Kidney (tissue), 22 donors: Measurements from ENCODE around the gene GAA. TPM values are rescaled to one million over a fixed set of nuclear protein-coding genes. Genes with fewer than 3 reads are reported as not detected.

ENCODE experiments used
- DNase-seq, 5 donors: peaks; one replicate each; pipeline ENCODE4 v3.0.0-alpha.2; 2013 to 2020
- FAIRE-seq: peaks from 2 replicates; lab custom pipeline; 2012; peaks lifted over from hg19 to GRCh38; lab: Jason Lieb, UNC
- H3K27ac ChIP-seq, 2 donors: one replicate each; pipeline ENCODE4 v1.7.0; 2013; ENCODE audit warnings: low read depth in 2 of 2, low read length in 2 of 2, inconsistent platforms in 1 of 2
- H3K27me3 ChIP-seq: one replicate; pipeline ENCODE4 v1.7.1; 2013; ENCODE audit warnings: low read length, inconsistent platforms; ENCODE audit not compliant: control insufficient read depth, insufficient read depth
- H3K36me3 ChIP-seq, 3 donors: one replicate each; pipeline versions ENCODE4 v1.7.0 to v1.7.1; 2013; ENCODE audit warnings: low read length in 3 of 3, control low read depth in 1 of 3, inconsistent platforms in 1 of 3; ENCODE audit not compliant: insufficient read depth in 3 of 3, control insufficient read depth in 2 of 3
- H3K4me1 ChIP-seq, 3 donors: one replicate each; pipeline versions ENCODE4 v1.7.0 to v1.7.1; 2013; ENCODE audit warnings: low read length in 3 of 3, inconsistent platforms in 1 of 3, low read depth in 1 of 3; ENCODE audit not compliant: control insufficient read depth in 2 of 3, insufficient read depth in 2 of 3
- H3K4me3 ChIP-seq, 3 donors: one replicate each; pipeline versions ENCODE4 v1.7.0 to v1.8.1; 2013; ENCODE audit warnings: low read length in 3 of 3, control low read depth in 1 of 3, inconsistent platforms in 1 of 3
- H3K9ac ChIP-seq, 3 donors: one replicate each; pipeline versions ENCODE4 v1.7.0 to v1.7.1; 2013; ENCODE audit warnings: low read length in 3 of 3, control low read depth in 1 of 3, inconsistent platforms in 1 of 3
- H3K9me3 ChIP-seq, 3 donors: one replicate each; pipeline versions ENCODE4 v1.7.0 to v1.7.1; 2013; ENCODE audit warnings: low read length in 3 of 3, control low read depth in 1 of 3, inconsistent platforms in 1 of 3; ENCODE audit not compliant: control insufficient read depth in 2 of 3, insufficient read depth in 1 of 3
- CTCF ChIP-seq: IDR thresholded peaks from 3 replicates; pipeline ENCODE4 v1.5.1; 2012; ENCODE audit warnings: mild to moderate bottlenecking, moderate library complexity, borderline replicate concordance; ENCODE audit not compliant: insufficient read depth; ENCODE audit errors: extremely low read depth
- intact Hi-C: fragments of 100-400 bp; cut with DNase I; formaldehyde crosslinking; loops from one replicate; pipeline ENCODE4 v1.11.1; 2022
- long read RNA-seq, 10 donors: library from polyadenylated mRNA in 1 of 10; unstranded in 1 of 10; transcript quantifications; one replicate each; pipeline ENCODE4 v2.0.0 and lab custom pipeline, GENCODE V29; 2021 to 2026
- polyA plus RNA-seq: library from polyadenylated mRNA; stranded (reverse); fragments of 350-450 nt; fragmentation: Illumina TruSeq; extraction: RNeasy Lipid Tissue Mini Kit (QIAGEN cat#74804); gene quantifications from one replicate; pipeline ENCODE4 v1.2.3, GENCODE V29; 2014; ENCODE audit warnings: low read depth, low replicate concordance; ENCODE audit not compliant: insufficient read depth
- total RNA-seq: library from RNA; stranded (reverse); fragmentation: NEBNext Ultra II Directional; extraction: Animal tissue kit (Norgen Biotek cat#: 25700); gene quantifications from one replicate; pipeline ENCODE4 v1.2.1, GENCODE V29; 2021
- donor health status: control.
- donor health status: control.
- donor health status: control.
- donor health status: control.
- donor health status: control.
- donor health status: DM: yes; HTN: yes; CAD: no.
- donor health status: Normal renal cell carcinoma (clear cell type).

Gene GAA
- total RNA-seq, result 62.3 TPM
- 78.7 TPM for polyA plus RNA-seq
- long read RNA-seq, donor 1, transcript GAA-202 (21 exons, 3,549 nt), result major isoform, 6 of 20 reads
- long read RNA-seq, donor 1, partial matches to known transcripts, result 7 of 20 reads
- long read RNA-seq, donor 1, other reads (novel, unspliced or antisense), result 0 of 20 reads
- long read RNA-seq, donor 2, transcript GAA-202 (21 exons, 3,549 nt), result major isoform, 5 of 20 reads
- long read RNA-seq, donor 2, partial matches to known transcripts, result 10 of 20 reads
- long read RNA-seq, donor 2, other reads (novel, unspliced or antisense), result 0 of 20 reads
- long read RNA-seq, donor 3, partial matches to known transcripts, result 16 of 20 reads
- long read RNA-seq, donor 3, other reads (novel, unspliced or antisense), result 0 of 20 reads
- long read RNA-seq, donor 4, partial matches to known transcripts, result 0 of 6 reads
- long read RNA-seq, donor 4, other reads (novel, unspliced or antisense), result 0 of 6 reads
- long read RNA-seq, donor 5, partial matches to known transcripts, result 0 of 1 reads
- long read RNA-seq, donor 5, other reads (novel, unspliced or antisense), result 0 of 1 reads
- long read RNA-seq, donor 6, partial matches to known transcripts, result 0 of 3 reads
- long read RNA-seq, donor 6, other reads (novel, unspliced or antisense), result 0 of 3 reads
- long read RNA-seq, donor 7, transcript GAA-202 (21 exons, 3,549 nt), result major isoform, 12 of 115 reads
- long read RNA-seq, donor 7, partial matches to known transcripts, result 79 of 115 reads
- long read RNA-seq, donor 7, other reads (novel, unspliced or antisense), result 21 of 115 reads
- long read RNA-seq, donor 8, transcript GAA-202 (21 exons, 3,549 nt), result major isoform, 5 of 25 reads
- long read RNA-seq, donor 8, partial matches to known transcripts, result 19 of 25 reads
- long read RNA-seq, donor 8, other reads (novel, unspliced or antisense), result 0 of 25 reads
- long read RNA-seq, donor 9, result 0 reads
- long read RNA-seq, donor 10, partial matches to known transcripts, result 14 of 17 reads
- long read RNA-seq, donor 10, other reads (novel, unspliced or antisense), result 0 of 17 reads

GRCh38 chr17:80101011-80101945 lies at the start of gene GAA:
GAA (plus strand) TSS chr17:80101581; CDS start chr17:80104587, 3,006 bp downstream.
- FAIRE-seq (no peak), DNase-seq (peak; percentile 87 to 95 (median 92))
- no peaks in the 10 kb centered on the region for H3K9me3 ChIP-seq
- H3K4me3 ChIP-seq, result peak within 1 kb of the TSS; percentile 82 to 90 (median 87)
- TF ChIP-seq CTCF, result peak; percentile 88
- H3K27ac ChIP-seq, result peak within 1 kb of the TSS; percentile 76 to 80
- H3K27me3 ChIP-seq, result no peaks in the 10 kb centered on the region
- peaks cover 0 to 9% (median 5%) of the 10 kb centered on the region in 3 donors for H3K4me1 ChIP-seq
- H3K36me3 ChIP-seq, result no peaks in the 10 kb centered on the region
- peak within 1 kb of the TSS; percentile 51 to 85 (median 65) for H3K9ac ChIP-seq
- intact Hi-C loops, result no loop called here

DNA sequence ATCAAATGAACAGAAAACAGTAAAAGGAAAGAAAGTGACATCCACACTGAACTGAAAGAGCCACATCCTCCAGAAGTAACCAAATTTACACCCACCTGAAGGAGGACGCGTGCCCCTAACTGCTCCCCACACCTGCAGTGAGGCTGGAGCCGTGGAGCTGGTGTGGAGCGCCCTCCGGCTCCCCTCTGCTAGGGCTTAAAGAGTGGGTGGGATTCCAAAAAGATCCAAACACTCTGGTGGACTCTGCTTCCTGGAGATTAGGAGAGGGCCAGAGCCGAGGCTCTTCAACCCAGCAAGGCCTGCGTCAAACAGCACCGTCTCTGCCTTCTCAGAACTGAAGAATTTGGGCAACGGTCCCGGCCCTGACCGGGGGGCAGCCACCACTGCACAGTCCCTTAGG lies 49.7 kb upstream of the GAA start:
- no peak overlapping the region for H3K4me3 ChIP-seq
- no peaks in the 10 kb centered on the region for H3K9me3 ChIP-seq
- peaks cover 0 to 4% (median 0%) of the 10 kb centered on the region in 3 donors for H3K36me3 ChIP-seq
- no peak for FAIRE-seq
- no peak for TF ChIP-seq CTCF
- peak in 1 of 5 donors; percentile 32 for DNase-seq
- intact Hi-C loops, result no loop called here
- no peaks in the 10 kb centered on the region for H3K27me3 ChIP-seq
- H3K27ac ChIP-seq, result no peak overlapping the region
- no peaks in the 10 kb centered on the region for H3K4me1 ChIP-seq
- no peak overlapping the region for H3K9ac ChIP-seq

DNA sequence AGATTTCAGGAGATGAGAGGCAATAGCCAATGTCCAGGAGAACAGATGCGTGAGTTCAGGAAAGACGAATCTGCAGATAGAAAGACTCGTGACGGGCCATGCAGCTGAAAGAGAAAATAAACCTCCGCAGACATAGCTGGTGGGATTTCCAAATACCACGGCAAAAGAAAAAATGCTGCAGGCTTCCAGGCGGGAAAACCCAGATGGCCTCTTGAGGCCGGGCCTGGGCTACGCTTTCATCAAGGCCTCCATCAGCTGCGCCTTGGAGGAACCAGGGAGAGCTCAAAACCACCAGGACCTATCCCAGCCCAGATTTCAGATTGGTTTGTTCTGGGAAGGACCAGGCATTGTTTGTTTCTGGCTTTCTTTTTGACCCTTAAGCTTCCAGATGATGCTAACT lies 48.3 kb upstream of the GAA start:
- no peak overlapping the region for H3K4me3 ChIP-seq
- no peak for TF ChIP-seq CTCF
- H3K27ac ChIP-seq, result peak overlapping the region in 1 of 2 donors; percentile 23
- H3K9ac ChIP-seq, result no peak overlapping the region
- H3K9me3 ChIP-seq, result no peaks in the 10 kb centered on the region
- peaks cover 0 to 4% (median 0%) of the 10 kb centered on the region in 3 donors for H3K36me3 ChIP-seq
- H3K27me3 ChIP-seq, result no peaks in the 10 kb centered on the region
- DNase-seq, result peak in 1 of 5 donors; percentile 63
- no peaks in the 10 kb centered on the region for H3K4me1 ChIP-seq
- FAIRE-seq, result no peak
- intact Hi-C loops, result no loop called here
